GM23338 (cell line): ENCODE data around the gene FAM78B. TPM values are rescaled to one million over a fixed set of nuclear protein-coding genes. Genes with fewer than 3 reads are reported as not detected.
A peak's percentile ranks its signal among the peaks of the same experiment; 100 is the strongest.

ENCODE experiments used
- ATAC-seq: fragments of 200-7000 bp; cut with Tn5 transposase; 3 replicates; pipeline ENCODE4 v1.9.1; 2020
- DNase-seq: peaks from one replicate; pipeline ENCODE4 v3.0.0-alpha.2; 2015; ENCODE audit warnings: low spot score
- H2AFZ ChIP-seq: fragments of 200-600 bp; sonication (generic); 2 replicates; pipeline ENCODE4 v1.8.0; 2016; ENCODE audit warnings: antibody characterized with exemption, mild to moderate bottlenecking, moderate library complexity
- H3F3A ChIP-seq: fragments of 200-600 bp; sonication (generic); replicated peaks from 2 replicates; pipeline ENCODE4 v1.8.0; 2017; ENCODE audit warnings: antibody characterized with exemption, mixed run types, low read depth
- H3K27ac ChIP-seq: fragments of 200-600 bp; sonication (generic); 2 replicates; pipeline ENCODE4 v1.6.1; 2016; ENCODE audit warnings: low read depth
- H3K27me3 ChIP-seq: fragments of 200-600 bp; sonication (generic); 2 replicates; pipeline ENCODE4 v1.8.0; 2016; ENCODE audit warnings: mild to moderate bottlenecking, mixed run types, moderate library complexity; ENCODE audit not compliant: insufficient read depth
- H3K36me3 ChIP-seq: fragments of 200-600 bp; sonication (generic); 2 replicates; pipeline ENCODE4 v1.8.0; 2016; ENCODE audit warnings: mild to moderate bottlenecking; ENCODE audit not compliant: insufficient read depth
- H3K4me1 ChIP-seq: fragments of 200-600 bp; sonication (generic); 2 replicates; pipeline ENCODE4 v1.8.0; 2016; ENCODE audit warnings: mild to moderate bottlenecking, moderate library complexity; ENCODE audit not compliant: insufficient read depth
- H3K4me2 ChIP-seq: fragments of 200-600 bp; sonication (generic); 2 replicates; pipeline ENCODE4 v1.7.1; 2017; ENCODE audit warnings: mixed run types
- H3K4me3 ChIP-seq: fragments of 200-600 bp; sonication (generic); 2 replicates; pipeline ENCODE4 v1.6.1; 2016; ENCODE audit warnings: mixed run types
- H3K79me2 ChIP-seq: fragments of 200-600 bp; sonication (generic); replicated peaks from 2 replicates; pipeline ENCODE4 v1.8.0; 2017; ENCODE audit warnings: mild to moderate bottlenecking; ENCODE audit not compliant: insufficient read depth
- H3K9me2 ChIP-seq: fragments of 200-600 bp; sonication (generic); 2 replicates; pipeline ENCODE4 v1.8.0; 2017; ENCODE audit not compliant: insufficient read depth
- H4K20me1 ChIP-seq: fragments of 200-600 bp; sonication (generic); replicated peaks from 2 replicates; pipeline ENCODE4 v1.8.0; 2017; ENCODE audit warnings: mild to moderate bottlenecking; ENCODE audit not compliant: insufficient read depth
- H3K27ac Mint-ChIP-seq: 2 replicates; pipeline ENCODE4 v1.8.0; 2020; ENCODE audit warnings: inconsistent platforms, mild to moderate bottlenecking, moderate library complexity, mixed read lengths
- H3K27me3 Mint-ChIP-seq: 3 replicates; pipeline ENCODE4 v1.8.0; 2022; ENCODE audit warnings: low read depth, mild to moderate bottlenecking, moderate library complexity, mixed read lengths, inconsistent platforms; ENCODE audit not compliant: insufficient read depth, poor library complexity
- H3K36me3 Mint-ChIP-seq: 3 replicates; pipeline ENCODE4 v1.8.0; 2021; ENCODE audit warnings: low read depth, mild to moderate bottlenecking, inconsistent platforms, moderate library complexity, mixed read lengths
- H3K4me1 Mint-ChIP-seq: 3 replicates; pipeline ENCODE4 v1.8.0; 2020; ENCODE audit warnings: mild to moderate bottlenecking, inconsistent platforms, mixed read lengths
- H3K4me3 Mint-ChIP-seq: 3 replicates; pipeline ENCODE4 v1.8.0; 2021; ENCODE audit warnings: moderate library complexity, mild to moderate bottlenecking, inconsistent platforms, mixed read lengths
- H3K9me3 Mint-ChIP-seq: 3 replicates; pipeline ENCODE4 v1.8.0; 2020; ENCODE audit warnings: moderate library complexity, mild to moderate bottlenecking, inconsistent platforms, mixed read lengths
- CREB1 ChIP-seq: fragments of 250-450 bp; sonication (Bioruptor Pico); IDR thresholded peaks from 2 replicates; pipeline ENCODE4 v1.5.0; 2020; ENCODE audit warnings: low read depth, mild to moderate bottlenecking, moderate library complexity
- ETS1 ChIP-seq: IDR thresholded peaks from 2 replicates; pipeline ENCODE4 v1.6.1; 2016; ENCODE audit warnings: antibody characterized with exemption
- EZH2phosphoT487 ChIP-seq: fragments of 200-600 bp; sonication (generic); IDR thresholded peaks from one replicate; pipeline ENCODE4 v1.8.1; 2018; ENCODE audit warnings: antibody characterized with exemption; ENCODE audit not compliant: unreplicated experiment
- NANOG ChIP-seq: IDR thresholded peaks from 2 replicates; pipeline ENCODE4 v1.6.1; 2016; ENCODE audit warnings: antibody characterized with exemption, borderline replicate concordance
- POLR2AphosphoS5 ChIP-seq: IDR thresholded peaks from 2 replicates; pipeline ENCODE4 v1.6.1; 2016; ENCODE audit warnings: antibody characterized with exemption, low read depth
- REST ChIP-seq: IDR thresholded peaks from one replicate; pipeline ENCODE4 v1.6.1; 2018; ENCODE audit warnings: antibody characterized with exemption; ENCODE audit not compliant: unreplicated experiment
- ZNF331 ChIP-seq: fragments of 250-450 bp; sonication (Bioruptor Pico); IDR thresholded peaks from 2 replicates; pipeline ENCODE4 v1.5.0; 2020; ENCODE audit warnings: low read depth, mild to moderate bottlenecking, moderate library complexity
- ZNF462 ChIP-seq: fragments of 250-450 bp; sonication (Bioruptor Pico); IDR thresholded peaks from 2 replicates; pipeline ENCODE4 v1.5.0; 2020; ENCODE audit warnings: mild to moderate bottlenecking, moderate library complexity
- polyA plus RNA-seq: library from polyadenylated mRNA; unstranded; fragments of >200 nt; fragmentation: Nextera tagmentation; extraction: Ambion mirVana; gene quantifications from 2 replicates; pipeline ENCODE4 v1.2.1, GENCODE V29; 2016
- total RNA-seq: library from RNA; depleted of rRNA; stranded (reverse); fragments of >200 nt; shearing (Covaris generic); gene quantifications from 2 replicates; pipeline ENCODE4 v1.2.3, GENCODE V29; 2014

FAM78B gene
- total and polyA plus RNA-seq, 2 experiments from 2014 or later = 1.6 to 4.6 TPM

- H3K79me2 ChIP-seq = no peaks in the 10 kb centered on the region
- ATAC-seq = no peak
Measured at GRCh38 chr1:166145499-166145898, 21.3 kb downstream of the FAM78B start.

GRCh38 chr1:166141969-166142368 is 24.8 kb downstream of the FAM78B start:
- Histone ChIP-seq H3K9me2 (no peaks in the 10 kb centered on the region), H4K20me1 (no peaks in the 10 kb centered on the region), H3K36me3 (no peaks in the 10 kb centered on the region), H3K27me3 (no peaks in the 10 kb centered on the region), H3K79me2 (no peaks in the 10 kb centered on the region), H3F3A (no peaks in the 10 kb centered on the region), H3K4me3 (no peak overlapping the region), H3K4me2 (no peak overlapping the region), H3K4me1 (no peaks in the 10 kb centered on the region), H2AFZ (no peak overlapping the region), H3K27ac (no peak overlapping the region)
- Mint-ChIP-seq H3K4me1 (no peaks in the 10 kb centered on the region; the same call in 2 of the 3 replicates), H3K9me3 (no peaks in the 10 kb centered on the region), H3K27me3 (peaks cover 7% of the 10 kb centered on the region), H3K27ac (no peak overlapping the region), H3K36me3 (no peaks in the 10 kb centered on the region), H3K4me3 (no peak overlapping the region)
- DNase-seq (no peak), ATAC-seq (peak; percentile 34; the same call in 2 of the 3 replicates)
- no peak for TF ChIP-seq ZNF462
- TF ChIP-seq CREB1 = no peak

More at GRCh38 chr1:166145499-166145898, 21.3 kb downstream of the FAM78B start:
- H3K4me3 ChIP-seq = no peak overlapping the region
- H3K4me2 ChIP-seq = no peak overlapping the region
- no peaks in the 10 kb centered on the region for H3K4me1 Mint-ChIP-seq
- H3K4me3 Mint-ChIP-seq = no peak overlapping the region
- H3K27me3 Mint-ChIP-seq = peaks cover 7% of the 10 kb centered on the region
- no peak for DNase-seq
- no peaks in the 10 kb centered on the region for H3K36me3 Mint-ChIP-seq
- H3K9me3 Mint-ChIP-seq = no peaks in the 10 kb centered on the region
- no peaks in the 10 kb centered on the region for H3K4me1 ChIP-seq
- no peaks in the 10 kb centered on the region for H3K36me3 ChIP-seq
- H3K9me2 ChIP-seq = no peaks in the 10 kb centered on the region
- no peaks in the 10 kb centered on the region for H3F3A ChIP-seq
- no peaks in the 10 kb centered on the region for H4K20me1 ChIP-seq
- TF ChIP-seq REST (no peak), POLR2AphosphoS5 (no peak), NANOG (no peak), ZNF331 (CRISPR knock-in tag) (no peak), EZH2phosphoT487 (no peak), ETS1 (no peak)
- no peak overlapping the region for H2AFZ ChIP-seq
- no peak overlapping the region for H3K27ac Mint-ChIP-seq
- H3K27ac ChIP-seq = no peak overlapping the region
- H3K27me3 ChIP-seq = no peaks in the 10 kb centered on the region
